BJ (cell line): ENCODE data around the gene NYAP1. TPM values are rescaled to one million over a fixed set of nuclear protein-coding genes. Genes with fewer than 3 reads are reported as not detected.
"Not testable (repeated sequence)": the region's sequence is repeated elsewhere in the genome, so short reads cannot be mapped to it uniquely, and the experiment has no call there.

Experiments used
- CTCF ChIA-PET: fragments of 350-600 bp; formaldehyde crosslinking; extraction: SDS; loops from one replicate; lab custom pipeline; 2021; ENCODE audit warnings: antibody characterized with exemption, inconsistent platforms; lab: Yijun Ruan, JAX
- POLR2A ChIA-PET: fragments of 300-600 bp; sonication (Branson Sonifier 250); formaldehyde crosslinking; extraction: SDS; loops from one replicate; lab custom pipeline; 2021; ENCODE audit warnings: antibody characterized with exemption; lab: Charles Lee
- DNase-seq: peaks from one replicate; pipeline ENCODE4 v3.0.0-alpha.2; 2011; ENCODE audit warnings: low read depth
- H3K27me3 ChIP-seq: 2 replicates; pipeline ENCODE4 v1.6.0; 2011; ENCODE audit warnings: low read length; ENCODE audit not compliant: control insufficient read depth, insufficient read depth
- H3K36me3 ChIP-seq: 2 replicates; pipeline ENCODE4 v1.5.1; 2011; ENCODE audit warnings: low read length; ENCODE audit not compliant: control insufficient read depth, insufficient read depth
- H3K4me3 ChIP-seq: 2 replicates; pipeline ENCODE4 v1.5.1; 2011; ENCODE audit warnings: low read depth, mild to moderate bottlenecking, control low read depth, low read length
- polyA plus RNA-seq: library from polyadenylated mRNA; depleted of rRNA; stranded (reverse); fragments of >200 nt; gene quantifications from 2 replicates; pipeline ENCODE4 v1.2.3, GENCODE V29; 2011
- TF ChIP-seq, protein P1 (sequence below): IDR thresholded peaks from 2 replicates; pipeline ENCODE4 v1.5.1; 2011; ENCODE audit warnings: low read depth, mild to moderate bottlenecking, control low read depth, inconsistent platforms, low read length, moderate library complexity; ENCODE audit not compliant: insufficient read depth

Gene NYAP1
- polyA plus RNA-seq, 1 experiment, result 0.15 TPM

DNA sequence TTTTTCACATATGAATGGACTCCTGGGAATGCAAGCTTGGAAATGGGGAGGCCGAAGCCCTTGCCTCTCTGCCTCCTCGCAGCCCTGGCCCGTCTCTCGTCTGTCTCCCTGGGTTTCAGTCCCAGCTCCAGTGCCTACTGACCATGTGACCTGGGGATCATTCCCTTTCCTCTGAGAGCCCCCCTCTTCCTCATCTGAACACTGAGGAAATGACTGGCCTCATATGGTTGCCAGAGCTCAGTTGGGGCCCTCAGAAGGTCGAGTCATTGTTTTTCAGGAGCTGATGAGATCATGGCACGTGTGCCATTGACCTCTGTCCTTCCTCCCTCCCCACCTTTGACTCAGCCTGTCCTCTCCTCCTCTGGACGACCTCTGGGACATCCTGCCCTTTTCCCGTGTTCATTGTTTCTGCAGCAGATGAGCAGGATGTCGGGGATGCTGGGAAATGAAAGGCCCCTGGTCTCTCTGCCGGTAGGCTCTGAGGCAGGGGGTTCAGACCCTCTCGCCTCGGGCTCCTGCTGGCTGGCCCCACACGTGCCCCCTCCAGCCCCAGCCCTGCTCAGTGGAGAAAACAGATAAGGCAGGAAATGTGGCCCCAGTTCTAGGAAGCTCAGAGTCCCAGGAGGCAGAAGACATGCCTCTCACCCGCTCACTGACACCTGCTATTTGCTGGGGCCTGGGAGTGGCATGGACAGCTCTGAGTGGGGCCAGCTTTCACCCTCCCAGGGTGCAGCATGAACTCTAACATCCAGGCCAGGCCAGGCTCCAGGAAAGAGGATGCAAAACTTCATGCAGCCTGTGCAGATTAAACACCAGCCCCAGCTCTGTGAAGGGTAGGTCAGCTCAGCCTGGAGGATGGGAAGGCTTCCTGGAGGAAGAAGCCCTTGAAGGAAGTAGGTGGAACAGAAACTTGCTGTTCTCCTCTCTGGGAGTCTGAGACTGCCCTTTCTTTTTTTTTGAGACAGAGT lies 39.1 kb upstream of the NYAP1 start:
- Histone ChIP-seq H3K4me3 (no peak overlapping the region), H3K36me3 (no peaks in the 10 kb centered on the region), H3K27me3 (no peaks in the 10 kb centered on the region)
- ChIA-PET CTCF (interaction anchor here (0.6 to 0.8 kb wide), 3 partner anchors 16 to 261 kb away, joined by 3 to 5 read pairs (median 3); partner anchors contain the start of genes POP7 and ZCWPW1), POLR2A (interaction anchor here (0.8 kb wide), 1 partner anchor 16 kb away, joined by 4 read pairs; the partner anchor contains the start of gene ZCWPW1)
- no peak for DNase-seq
- TF ChIP-seq, protein P1, sequence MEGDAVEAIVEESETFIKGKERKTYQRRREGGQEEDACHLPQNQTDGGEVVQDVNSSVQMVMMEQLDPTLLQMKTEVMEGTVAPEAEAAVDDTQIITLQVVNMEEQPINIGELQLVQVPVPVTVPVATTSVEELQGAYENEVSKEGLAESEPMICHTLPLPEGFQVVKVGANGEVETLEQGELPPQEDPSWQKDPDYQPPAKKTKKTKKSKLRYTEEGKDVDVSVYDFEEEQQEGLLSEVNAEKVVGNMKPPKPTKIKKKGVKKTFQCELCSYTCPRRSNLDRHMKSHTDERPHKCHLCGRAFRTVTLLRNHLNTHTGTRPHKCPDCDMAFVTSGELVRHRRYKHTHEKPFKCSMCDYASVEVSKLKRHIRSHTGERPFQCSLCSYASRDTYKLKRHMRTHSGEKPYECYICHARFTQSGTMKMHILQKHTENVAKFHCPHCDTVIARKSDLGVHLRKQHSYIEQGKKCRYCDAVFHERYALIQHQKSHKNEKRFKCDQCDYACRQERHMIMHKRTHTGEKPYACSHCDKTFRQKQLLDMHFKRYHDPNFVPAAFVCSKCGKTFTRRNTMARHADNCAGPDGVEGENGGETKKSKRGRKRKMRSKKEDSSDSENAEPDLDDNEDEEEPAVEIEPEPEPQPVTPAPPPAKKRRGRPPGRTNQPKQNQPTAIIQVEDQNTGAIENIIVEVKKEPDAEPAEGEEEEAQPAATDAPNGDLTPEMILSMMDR, result no peak

DNA sequence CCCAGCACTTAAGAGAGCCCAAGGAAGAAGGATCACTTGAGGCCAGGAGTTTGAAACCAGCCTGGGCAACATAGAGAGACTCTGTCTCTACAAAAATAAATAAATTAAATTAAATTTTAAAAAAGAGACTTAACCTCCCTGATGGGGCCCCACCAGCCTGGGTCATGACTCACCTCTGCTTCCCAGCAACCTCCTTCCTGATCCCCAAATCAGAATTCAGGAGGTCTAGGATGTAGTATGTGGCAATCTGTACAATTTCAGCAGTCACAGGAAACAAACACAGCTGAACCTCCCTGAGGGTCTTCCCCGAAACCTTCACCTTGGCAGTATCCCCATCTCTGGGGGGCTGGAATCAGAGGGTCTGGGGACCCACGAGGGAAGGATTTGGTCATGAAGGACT lies 37.7 kb upstream of the NYAP1 start:
- ChIA-PET CTCF (interaction anchor here (1.1 to 1.4 kb wide), 3 partner anchors 18 to 187 kb away, joined by 3 to 6 read pairs (median 3); partner anchors contain the start of gene ZCWPW1), POLR2A (no interaction called here)
- no peak for DNase-seq
- no peak overlapping the region for H3K4me3 ChIP-seq
- TF ChIP-seq, protein P1, result no peak
- H3K27me3 ChIP-seq, result no peaks in the 10 kb centered on the region
- no peaks in the 10 kb centered on the region for H3K36me3 ChIP-seq

- POLR2A ChIA-PET, result interaction anchor here (0.6 kb wide), 3 partner anchors 8 to 299 kb away, joined by 6 to 12 read pairs (median 10); no protein-coding TSS in a partner anchor
- not testable (repeated sequence) for H3K4me3 ChIP-seq, H3K27me3 ChIP-seq, H3K36me3 ChIP-seq, DNase-seq
- CTCF ChIA-PET, result interaction anchor here (1.4 kb wide), 1 partner anchor 116 kb away, joined by 6 read pairs; no protein-coding TSS in a partner anchor
Measured at GRCh38 chr7:100447363-100447762, 36.4 kb upstream of the NYAP1 start.

- H3K36me3 ChIP-seq, result no peaks in the 10 kb centered on the region
- TF ChIP-seq, protein P1, result no peak
- ChIA-PET CTCF (interaction anchor here (0.7 to 2.3 kb wide), 6 partner anchors 10 to 20 kb away, joined by 3 to 8 read pairs (median 4); partner anchors contain the start of genes PPP1R35 and SPACDR), POLR2A (no interaction called here)
- H3K4me3 ChIP-seq, result no peak overlapping the region
- DNase-seq, result no peak
- H3K27me3 ChIP-seq, result no peaks in the 10 kb centered on the region
Measured at GRCh38 chr7:100449190-100449795, 34.4 kb upstream of the NYAP1 start.

DNA sequence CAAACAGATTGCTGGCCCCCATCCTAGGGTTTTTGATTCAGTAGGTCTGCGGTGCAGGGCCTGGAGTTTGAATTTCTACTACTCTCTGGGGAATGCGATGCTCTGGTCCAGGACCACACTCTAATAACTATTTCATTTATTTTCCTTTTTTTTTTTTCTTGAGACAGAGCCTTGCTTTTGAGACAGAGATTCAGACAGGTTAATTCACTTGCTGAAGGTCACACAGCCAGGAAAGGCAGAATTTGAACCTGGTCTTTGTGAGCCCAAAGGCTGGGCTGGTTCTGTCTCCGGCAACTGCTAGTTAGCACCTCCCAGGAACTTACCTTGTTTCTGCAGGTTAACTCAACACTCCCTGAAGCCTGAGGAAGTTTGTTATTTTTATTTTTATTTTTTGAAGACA lies 31.2 kb upstream of the NYAP1 start:
- TF ChIP-seq, protein P1, result no peak
- no peaks in the 10 kb centered on the region for H3K27me3 ChIP-seq
- H3K4me3 ChIP-seq, result no peak overlapping the region
- ChIA-PET CTCF (interaction anchor here (2.0 to 5.9 kb wide), 2 partner anchors 16 to 17 kb away, joined by 6 to 34 read pairs; partner anchors contain the start of gene PPP1R35), POLR2A (no interaction called here)
- no peak for DNase-seq
- H3K36me3 ChIP-seq, result peaks cover 2% of the 10 kb centered on the region

- POLR2A ChIA-PET, DNase-seq, H3K36me3 ChIP-seq: not testable (repeated sequence)
Measured at GRCh38 chr7:100453854-100454253, 29.9 kb upstream of the NYAP1 start.

More at GRCh38 chr7:100453854-100454253, 29.9 kb upstream of the NYAP1 start:
- H3K4me3 ChIP-seq, H3K27me3 ChIP-seq: not testable (repeated sequence)
- CTCF ChIA-PET, result interaction anchor here (5.9 kb wide), 1 partner anchor 16 kb away, joined by 34 read pairs; no protein-coding TSS in a partner anchor
